Measurements from ENCODE around the gene EXOSC3. TPM values are rescaled to one million over a fixed set of nuclear protein-coding genes. Genes with fewer than 3 reads are reported as not detected.

EXOSC3 gene
- total and polyA plus RNA-seq, 10 donors, result 16.2 to 55.3 (median 41.5) TPM

- Histone ChIP-seq H3K27me3 (replicated peaks in 1 of 7) (no peaks in the 10 kb centered on the region), H3K9me3 (no peaks in the 10 kb centered on the region), H3K36me3 (no peaks in the 10 kb centered on the region), H3K27ac (no peak overlapping the region), H3K4me3 (no peak overlapping the region), H3K4me1 (peaks cover 13 to 36% (median 20%) of the 10 kb centered on the region in 6 donors)
- TF ChIP-seq, protein P1, sequence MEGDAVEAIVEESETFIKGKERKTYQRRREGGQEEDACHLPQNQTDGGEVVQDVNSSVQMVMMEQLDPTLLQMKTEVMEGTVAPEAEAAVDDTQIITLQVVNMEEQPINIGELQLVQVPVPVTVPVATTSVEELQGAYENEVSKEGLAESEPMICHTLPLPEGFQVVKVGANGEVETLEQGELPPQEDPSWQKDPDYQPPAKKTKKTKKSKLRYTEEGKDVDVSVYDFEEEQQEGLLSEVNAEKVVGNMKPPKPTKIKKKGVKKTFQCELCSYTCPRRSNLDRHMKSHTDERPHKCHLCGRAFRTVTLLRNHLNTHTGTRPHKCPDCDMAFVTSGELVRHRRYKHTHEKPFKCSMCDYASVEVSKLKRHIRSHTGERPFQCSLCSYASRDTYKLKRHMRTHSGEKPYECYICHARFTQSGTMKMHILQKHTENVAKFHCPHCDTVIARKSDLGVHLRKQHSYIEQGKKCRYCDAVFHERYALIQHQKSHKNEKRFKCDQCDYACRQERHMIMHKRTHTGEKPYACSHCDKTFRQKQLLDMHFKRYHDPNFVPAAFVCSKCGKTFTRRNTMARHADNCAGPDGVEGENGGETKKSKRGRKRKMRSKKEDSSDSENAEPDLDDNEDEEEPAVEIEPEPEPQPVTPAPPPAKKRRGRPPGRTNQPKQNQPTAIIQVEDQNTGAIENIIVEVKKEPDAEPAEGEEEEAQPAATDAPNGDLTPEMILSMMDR (IDR thresholded peaks at IDR 0.05 in 8 of 11, conservative IDR thresholded peaks at IDR 0.05 in 3 of 11), result no peak
- no peak for TF ChIP-seq POLR2AphosphoS5 (IDR thresholded peaks at IDR 0.05)
- TF ChIP-seq POLR2A (IDR thresholded peaks at IDR 0.05), result no peak
- intact Hi-C loops (cut with DNase I; ENCODE audit: low total_unique reads), result no loop called here
- DNase-seq, result no peak
- WGBS, 5 donors, result 73 to 81% (median 78%) methylated on average over 6 of the region's 6 CpGs
Measured at GRCh38 chr9:37751186-37751585, 33.7 kb downstream of the EXOSC3 start.

DNA sequence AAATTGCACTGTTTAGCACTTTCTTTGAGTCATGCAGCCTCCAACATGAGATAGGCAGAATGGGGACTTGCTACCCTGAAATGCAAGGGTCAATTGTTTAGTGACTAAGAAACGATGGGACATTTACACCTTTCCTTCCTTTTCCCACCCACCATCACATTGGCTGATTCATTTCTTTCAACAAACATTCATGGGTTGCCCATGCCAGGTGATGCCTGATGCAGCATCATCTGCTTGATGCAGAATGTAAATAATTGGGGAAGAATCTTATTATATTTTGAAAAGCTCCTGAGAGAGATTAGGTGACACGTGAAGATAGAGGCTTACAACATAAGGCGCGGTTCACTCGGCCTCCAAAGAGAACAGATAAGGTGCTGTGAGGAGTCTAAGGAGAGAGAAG, 35.7 kb downstream of the EXOSC3 start:
- no peak overlapping the region for H3K4me3 ChIP-seq
- intact Hi-C loops (cut with DNase I; ENCODE audit: low total_unique reads), result loop anchor here (10.0 kb wide), 1 partner anchor 656 kb away; no protein-coding TSS in a partner anchor
- no peaks in the 10 kb centered on the region for H3K36me3 ChIP-seq
- 60 to 80% (median 75%) methylated on average over 5 of the region's 5 CpGs for WGBS, 5 donors
- DNase-seq, result no peak
- H3K9me3 ChIP-seq, result no peaks in the 10 kb centered on the region
- no peak for TF ChIP-seq POLR2A (IDR thresholded peaks at IDR 0.05)
- TF ChIP-seq POLR2AphosphoS5 (IDR thresholded peaks at IDR 0.05), result no peak
- TF ChIP-seq, protein P1 (IDR thresholded peaks at IDR 0.05 in 8 of 11, conservative IDR thresholded peaks at IDR 0.05 in 3 of 11), result no peak
- peaks cover under 1 to 15% (median 8%) of the 10 kb centered on the region in 6 donors for H3K4me1 ChIP-seq
- no peaks in the 10 kb centered on the region for H3K27me3 ChIP-seq (replicated peaks in 1 of 7)
- H3K27ac ChIP-seq, result no peak overlapping the region

- 28 to 47% (median 34%) methylated on average over 3 of the region's 3 CpGs for WGBS, 5 donors
- no peak for DNase-seq
- TF ChIP-seq POLR2A (IDR thresholded peaks at IDR 0.05), result no peak
- TF ChIP-seq, protein P1 (IDR thresholded peaks at IDR 0.05 in 8 of 11, conservative IDR thresholded peaks at IDR 0.05 in 3 of 11), result peak; percentile 56 to 95 (median 91)
- TF ChIP-seq POLR2AphosphoS5 (IDR thresholded peaks at IDR 0.05), result peak in 1 of 3 donors; percentile 14
- no peaks in the 10 kb centered on the region for H3K27me3 ChIP-seq (replicated peaks in 1 of 7)
- H3K27ac ChIP-seq, result no peak overlapping the region
- intact Hi-C loops (cut with DNase I; ENCODE audit: low total_unique reads), result loop anchor here (10.0 kb wide), 1 partner anchor 657 kb away; no protein-coding TSS in a partner anchor
- peaks cover 0 to 4% (median 0%) of the 10 kb centered on the region in 6 donors for H3K4me1 ChIP-seq
- no peaks in the 10 kb centered on the region for H3K36me3 ChIP-seq
- no peaks in the 10 kb centered on the region for H3K9me3 ChIP-seq
- H3K4me3 ChIP-seq, result no peak overlapping the region
Measured at GRCh38 chr9:37747271-37747753, 37.6 kb downstream of the EXOSC3 start.

GRCh38 chr9:37746448-37747270, 38.2 kb downstream of the EXOSC3 start:
- Histone ChIP-seq H3K4me1 (peaks cover 0 to 4% (median 0%) of the 10 kb centered on the region in 6 donors), H3K27me3 (replicated peaks in 1 of 7) (no peaks in the 10 kb centered on the region), H3K9me3 (no peaks in the 10 kb centered on the region), H3K27ac (no peak overlapping the region), H3K4me3 (no peak overlapping the region), H3K36me3 (no peaks in the 10 kb centered on the region)
- intact Hi-C loops (cut with DNase I; ENCODE audit: low total_unique reads), result loop anchor here (10.0 kb wide), 1 partner anchor 658 kb away; no protein-coding TSS in a partner anchor
- no peak for TF ChIP-seq POLR2AphosphoS5 (IDR thresholded peaks at IDR 0.05)
- TF ChIP-seq POLR2A (IDR thresholded peaks at IDR 0.05), result no peak
- 80 to 86% (median 83%) methylated on average over 23 to 24 of the region's 24 CpGs for WGBS, 5 donors
- no peak for DNase-seq
